ENCODE results near the gene FSCN2. TPM values are rescaled to one million over a fixed set of nuclear protein-coding genes. Genes with fewer than 3 reads are reported as not detected.

The FSCN2 gene
- total RNA-seq (2021; fragmentation: NEBNext Ultra II Directional; extraction: Animal tissue kit (Norgen Biotek cat#: 25700)), result 1 to 10 TPM in 3 of 6 experiments, under 1 TPM in 3; 0.71 to 1.4 (median 0.99) TPM
- long read RNA-seq, result 0 reads

GRCh38 chr17:81527591-81528383 lies at the start of gene FSCN2:
Gene FSCN2 (plus strand): TSS chr17:81528377. CDS start chr17:81528532, 155 bp downstream.
- Mint-ChIP-seq H3K27me3 (ENCODE audit: insufficient read depth) (peaks cover 2% of the 10 kb centered on the region; the same call in 1 of the 2 replicates), H3K27ac (no peak within 1 kb of the TSS), H3K4me3 (no peak within 1 kb of the TSS; the same call in 1 of the 2 replicates), H3K4me1 (ENCODE audit: low read depth) (no peaks in the 10 kb centered on the region; the same call in 1 of the 2 replicates), H3K9me3 (no peaks in the 10 kb centered on the region), H3K36me3 (ENCODE audit: low read depth) (no peaks in the 10 kb centered on the region)
- peak; percentile 51 for TF ChIP-seq CTCF (IDR thresholded peaks at IDR 0.05)
- DNase-seq, result no peak

DNA sequence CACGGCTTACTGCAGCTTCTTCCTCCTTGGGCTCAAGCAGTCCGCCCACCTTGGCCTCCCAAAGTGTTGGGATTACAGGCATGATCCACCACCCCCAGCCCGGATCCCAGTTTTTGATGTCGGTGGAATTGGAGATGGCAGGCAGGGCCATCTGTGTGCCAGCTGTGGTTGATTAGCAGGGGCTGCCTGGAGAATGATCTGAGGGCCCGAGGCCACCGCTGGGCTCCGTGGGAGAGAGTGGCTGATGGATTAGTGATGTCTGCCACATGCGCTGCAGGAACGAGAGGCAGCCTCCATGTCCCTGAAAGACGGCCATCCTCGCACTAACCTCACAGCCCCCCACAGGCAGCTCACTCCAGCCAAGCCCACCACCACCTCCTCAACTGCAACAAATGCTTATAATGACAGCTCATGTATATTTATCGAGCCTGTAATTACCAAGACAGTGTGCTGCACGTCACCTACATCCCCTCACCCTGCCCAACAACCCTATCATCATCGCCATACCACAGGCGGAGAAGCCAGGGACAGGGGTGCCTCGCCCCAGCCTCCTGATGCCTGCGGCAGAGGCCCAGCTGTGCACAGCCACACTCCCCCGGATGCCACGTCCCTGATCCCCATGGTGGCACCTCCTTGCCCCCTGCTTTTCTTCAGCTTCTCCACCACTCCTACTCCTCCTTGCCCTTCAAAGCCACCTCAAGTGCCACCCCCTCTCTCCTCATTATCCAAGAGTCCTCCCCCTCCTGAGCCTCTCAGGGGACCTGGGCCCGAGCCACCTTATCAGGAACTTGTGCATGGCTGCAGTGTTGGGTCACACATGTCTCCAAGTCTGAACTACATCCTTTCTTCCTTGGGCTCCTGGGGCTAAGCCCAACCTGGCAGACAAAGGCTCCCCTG lies 48.8 kb upstream of the FSCN2 start:
- DNase-seq, result no peak
- H3K27me3 Mint-ChIP-seq (ENCODE audit: insufficient read depth), result peaks cover 8% of the 10 kb centered on the region
- peak overlapping the region; percentile 30 for H3K27ac Mint-ChIP-seq

DNA sequence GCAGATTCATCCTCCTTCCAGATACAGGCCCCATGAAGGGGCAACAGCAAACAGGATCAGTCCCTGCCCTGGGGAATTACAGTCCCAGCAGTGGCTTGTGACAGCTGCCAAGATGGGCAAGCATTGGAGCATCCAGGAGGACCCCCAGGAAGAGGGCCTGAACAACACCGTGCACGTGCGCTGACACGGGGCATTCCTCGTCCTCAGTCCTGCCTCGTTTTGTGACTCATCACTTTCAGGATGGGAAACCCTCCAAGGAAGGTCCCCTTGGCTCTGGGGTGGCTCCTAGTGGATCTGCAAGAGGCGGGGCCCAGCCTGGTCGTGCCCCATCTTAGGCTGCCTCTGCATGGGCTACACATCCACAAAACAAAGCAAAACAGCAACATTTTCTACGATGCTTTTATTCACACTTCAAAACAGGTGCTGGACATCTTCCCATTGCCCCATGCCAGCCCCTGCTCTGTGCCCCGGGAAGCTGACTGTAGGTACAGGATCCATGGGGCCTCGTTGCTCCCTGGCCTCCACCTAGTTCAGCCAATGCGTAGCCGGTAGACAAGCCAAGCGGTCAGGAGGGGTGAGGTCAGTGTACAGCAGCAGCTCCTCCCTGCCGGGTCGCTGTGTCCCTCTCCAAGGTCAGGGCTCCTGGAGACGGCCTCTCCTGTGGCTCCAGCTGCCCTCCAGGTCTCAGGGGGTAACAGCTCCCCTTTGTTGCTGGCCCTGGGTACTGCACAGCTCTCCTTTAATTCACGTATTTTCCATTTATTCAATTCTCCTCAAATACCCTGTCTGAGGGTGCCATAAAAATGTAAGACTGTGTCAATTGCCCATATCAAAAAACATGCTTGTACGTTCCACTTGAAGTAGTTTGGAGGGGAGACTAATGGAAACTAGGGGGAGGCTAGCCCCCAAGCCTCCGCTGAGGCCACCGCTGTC lies 47.8 kb upstream of the FSCN2 start:
- peaks cover 8% of the 10 kb centered on the region for H3K27me3 Mint-ChIP-seq (ENCODE audit: insufficient read depth)
- H3K4me1 Mint-ChIP-seq (ENCODE audit: low read depth), result peaks cover 15% of the 10 kb centered on the region
- peak overlapping the region; percentile 30 for H3K27ac Mint-ChIP-seq
- H3K4me3 Mint-ChIP-seq, result no peak overlapping the region
- peaks cover 4% of the 10 kb centered on the region; the same call in 1 of the 2 replicates for H3K36me3 Mint-ChIP-seq (ENCODE audit: low read depth)
- no peak; the same call in 1 of the 2 replicates for TF ChIP-seq CTCF (IDR thresholded peaks at IDR 0.05)
- no peaks in the 10 kb centered on the region for H3K9me3 Mint-ChIP-seq
- DNase-seq, result peak; percentile 67

More for the DNA sequence above, 48.8 kb upstream of the FSCN2 start:
- peaks cover 15% of the 10 kb centered on the region for H3K4me1 Mint-ChIP-seq (ENCODE audit: low read depth)
- peaks cover 4% of the 10 kb centered on the region; the same call in 1 of the 2 replicates for H3K36me3 Mint-ChIP-seq (ENCODE audit: low read depth)
- H3K9me3 Mint-ChIP-seq, result no peaks in the 10 kb centered on the region
- H3K4me3 Mint-ChIP-seq, result no peak overlapping the region
- no peak for TF ChIP-seq CTCF (IDR thresholded peaks at IDR 0.05)

GRCh38 chr17:81481073-81481799 lies 46.9 kb upstream of the FSCN2 start:
- H3K27ac Mint-ChIP-seq, result no peak overlapping the region
- TF ChIP-seq CTCF (IDR thresholded peaks at IDR 0.05), result no peak
- no peak for DNase-seq
- H3K27me3 Mint-ChIP-seq (ENCODE audit: insufficient read depth), result peaks cover 8% of the 10 kb centered on the region
- no peaks in the 10 kb centered on the region for H3K9me3 Mint-ChIP-seq
- no peak overlapping the region for H3K4me3 Mint-ChIP-seq
- peaks cover 4% of the 10 kb centered on the region; the same call in 1 of the 2 replicates for H3K36me3 Mint-ChIP-seq (ENCODE audit: low read depth)
- H3K4me1 Mint-ChIP-seq (ENCODE audit: low read depth), result peaks cover 15% of the 10 kb centered on the region
